HUES64 (cell line): Measurements from ENCODE around the gene APOBEC3G.

Experiments
- H3K27ac ChIP-seq: 2 replicates; pipeline ENCODE4 v1.7.0; 2013; ENCODE audit warnings: low read depth, low read length, inconsistent platforms
- H3K27me3 ChIP-seq: 2 replicates; pipeline ENCODE4 v1.6.1; 2013; ENCODE audit warnings: mild to moderate bottlenecking, low read length; ENCODE audit not compliant: insufficient read depth
- H3K36me3 ChIP-seq: 2 replicates; pipeline ENCODE4 v1.6.1; 2013; ENCODE audit warnings: mild to moderate bottlenecking, low read length; ENCODE audit not compliant: insufficient read depth
- H3K4me1 ChIP-seq: 2 replicates; pipeline ENCODE4 v1.6.1; 2013; ENCODE audit warnings: mild to moderate bottlenecking, low read length, moderate library complexity; ENCODE audit not compliant: insufficient read depth
- H3K4me3 ChIP-seq: 2 replicates; pipeline ENCODE4 v1.5.1; 2013; ENCODE audit warnings: mild to moderate bottlenecking, low read length, moderate library complexity
- H3K9ac ChIP-seq: 2 replicates; pipeline ENCODE4 v1.6.1; 2013; ENCODE audit warnings: mild to moderate bottlenecking, low read depth, low read length
- H3K9me3 ChIP-seq: 2 replicates; pipeline ENCODE4 v1.6.1; 2013; ENCODE audit warnings: low read depth, low read length; ENCODE audit not compliant: insufficient read depth
- WGBS: fragments of 150-250, 120-280 bp; methylation state at CpG from one replicate; pipeline ENCODE4 v1.1.7; 2013; ENCODE audit warnings: missing lambda C conversion rate; 5-methylcytosine and 5-hydroxymethylcytosine counted together

APOBEC3G gene

DNA sequence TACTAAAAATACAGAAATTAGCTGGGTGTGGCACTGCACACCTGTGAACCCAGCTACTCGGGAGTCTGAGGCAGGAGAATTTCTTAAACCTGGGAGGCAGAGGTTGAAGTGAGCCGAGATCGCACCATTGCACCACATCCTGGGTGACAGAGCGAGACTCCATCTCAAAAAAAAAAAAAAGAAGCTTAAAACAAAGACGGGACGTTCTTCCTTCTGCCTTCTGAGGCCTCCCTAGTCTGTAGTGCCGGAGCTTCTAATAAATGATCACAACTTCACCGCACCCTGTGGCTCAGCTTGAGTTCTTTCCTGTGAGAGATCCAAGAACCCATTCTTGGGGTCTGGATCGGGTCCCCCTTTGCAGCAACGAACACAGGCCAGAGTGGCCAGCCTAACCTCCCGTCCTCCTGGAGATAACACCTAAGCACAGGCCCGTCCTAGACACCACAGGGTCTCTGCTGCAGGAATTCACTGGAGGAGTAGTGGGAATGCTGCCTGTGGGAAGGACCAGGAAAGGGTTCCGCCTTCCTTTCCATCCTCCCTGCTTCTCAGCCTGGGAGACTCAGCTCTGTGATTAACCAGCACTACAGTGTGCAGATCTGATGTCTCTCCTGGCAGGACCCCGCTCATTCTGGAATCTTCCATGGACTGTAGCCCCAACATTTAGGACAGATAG, 17.8 kb downstream of the APOBEC3G start:
- Histone ChIP-seq H3K36me3 (no peaks in the 10 kb centered on the region), H3K9me3 (no peaks in the 10 kb centered on the region), H3K9ac (no peak overlapping the region), H3K4me3 (no peak overlapping the region), H3K27me3 (no peaks in the 10 kb centered on the region), H3K27ac (no peak overlapping the region), H3K4me1 (peaks cover 17% of the 10 kb centered on the region; the same call in 1 of the 2 replicates)
- 88% methylated on average over 14 of the region's 14 CpGs for WGBS

DNA sequence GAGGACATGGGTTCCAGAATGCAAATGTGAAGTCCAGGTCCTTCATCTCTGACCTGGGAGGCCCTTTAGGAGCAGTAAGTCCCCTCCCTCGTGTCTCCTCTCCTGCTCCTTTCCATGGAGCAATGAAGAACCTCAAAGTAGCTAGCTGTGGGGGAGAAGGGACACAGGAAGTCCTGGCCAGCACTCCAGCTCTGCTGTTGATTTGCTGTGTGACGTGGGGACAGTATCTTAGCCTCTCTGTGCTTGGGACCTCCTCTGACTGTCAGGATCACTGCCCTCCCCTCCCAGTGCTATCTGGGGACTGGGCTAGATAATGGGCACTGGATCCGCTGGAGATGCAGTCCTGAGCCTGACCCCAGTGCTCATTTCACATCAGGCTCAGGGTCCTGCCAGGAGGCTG, 18.9 kb downstream of the APOBEC3G start:
- Histone ChIP-seq H3K9me3 (no peaks in the 10 kb centered on the region), H3K27me3 (no peaks in the 10 kb centered on the region), H3K36me3 (no peaks in the 10 kb centered on the region), H3K4me1 (peaks cover 21% of the 10 kb centered on the region), H3K9ac (no peak overlapping the region), H3K4me3 (no peak overlapping the region), H3K27ac (no peak overlapping the region)
- WGBS: 91% methylated on average over 3 of the region's 3 CpGs

GRCh38 chr22:39097098-39098020, 20.3 kb downstream of the APOBEC3G start, which contains the start of gene APOBEC3H:
TSS of gene APOBEC3H (plus strand) at chr22:39097244. CDS start at chr22:39100279, 3,035 bp downstream.
- no peaks in the 10 kb centered on the region for H3K9me3 ChIP-seq
- peaks cover 21% of the 10 kb centered on the region for H3K4me1 ChIP-seq
- WGBS: 78% methylated on average over 9 of the region's 9 CpGs
- no peaks in the 10 kb centered on the region for H3K36me3 ChIP-seq
- H3K4me3 ChIP-seq: no peak within 1 kb of the TSS
- H3K27me3 ChIP-seq: no peaks in the 10 kb centered on the region
- no peak within 1 kb of the TSS for H3K9ac ChIP-seq
- H3K27ac ChIP-seq: peak within 1 kb of the TSS; percentile 17

- H3K4me3 ChIP-seq: no peak overlapping the region
- H3K27me3 ChIP-seq: no peaks in the 10 kb centered on the region
- H3K27ac ChIP-seq: peak overlapping the region; percentile 17
- H3K9me3 ChIP-seq: no peaks in the 10 kb centered on the region
- H3K4me1 ChIP-seq: peaks cover 21% of the 10 kb centered on the region
- WGBS: 44% methylated on average over 6 of the region's 6 CpGs
- H3K36me3 ChIP-seq: no peaks in the 10 kb centered on the region
- no peak overlapping the region for H3K9ac ChIP-seq
Measured at GRCh38 chr22:39098026-39098425, 21.0 kb downstream of the APOBEC3G start.

- Histone ChIP-seq H3K4me1 (peaks cover 21% of the 10 kb centered on the region), H3K9ac (no peak overlapping the region), H3K4me3 (no peak overlapping the region)
Measured at GRCh38 chr22:39098576-39098975, 21.5 kb downstream of the APOBEC3G start.

GRCh38 chr22:39101226-39101625, 24.2 kb downstream of the APOBEC3G start:
- 77% methylated on average over 9 of the region's 13 CpGs for WGBS
- Histone ChIP-seq H3K4me3 (no peak overlapping the region), H3K9me3 (no peaks in the 10 kb centered on the region), H3K27ac (no peak overlapping the region), H3K9ac (no peak overlapping the region), H3K27me3 (no peaks in the 10 kb centered on the region), H3K4me1 (peaks cover 21% of the 10 kb centered on the region), H3K36me3 (no peaks in the 10 kb centered on the region)

More at GRCh38 chr22:39098576-39098975, 21.5 kb downstream of the APOBEC3G start:
- WGBS: 92% methylated on average over 8 of the region's 8 CpGs
- no peaks in the 10 kb centered on the region for H3K36me3 ChIP-seq
- no peak overlapping the region for H3K27ac ChIP-seq
- H3K27me3 ChIP-seq: no peaks in the 10 kb centered on the region
- H3K9me3 ChIP-seq: no peaks in the 10 kb centered on the region

GRCh38 chr22:39103431-39103830, 26.4 kb downstream of the APOBEC3G start:
- whole genome bisulfite sequencing: 77% methylated on average over 2 of the region's 2 CpGs
- Histone ChIP-seq H3K9me3 (no peaks in the 10 kb centered on the region), H3K4me3 (no peak overlapping the region)

DNA sequence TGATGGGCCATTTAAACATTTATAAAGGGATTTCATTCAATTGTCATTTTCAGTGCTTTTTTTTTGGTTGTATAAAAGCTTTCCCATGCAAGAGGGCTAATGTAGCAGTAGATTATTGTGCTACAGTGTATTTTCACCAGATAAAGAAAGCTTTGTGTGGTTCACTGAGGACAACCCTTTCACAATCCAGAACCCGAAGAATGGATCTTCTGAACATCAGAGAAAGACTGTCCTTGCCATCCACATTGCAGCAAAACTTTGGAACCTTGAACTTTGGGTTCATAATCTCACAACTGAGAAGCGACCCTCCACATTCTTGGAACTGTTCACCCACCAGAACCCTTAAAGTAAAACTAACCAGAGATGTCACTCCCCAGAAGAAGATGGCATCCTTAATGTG, 29.3 kb downstream of the APOBEC3G start:
- 91% methylated on average over 2 of the region's 2 CpGs for WGBS
- H3K4me3 ChIP-seq: no peak overlapping the region
- no peak overlapping the region for H3K9ac ChIP-seq
- no peak overlapping the region for H3K27ac ChIP-seq
- peaks cover 7% of the 10 kb centered on the region; the same call in 1 of the 2 replicates for H3K4me1 ChIP-seq
- H3K9me3 ChIP-seq: no peaks in the 10 kb centered on the region
- no peaks in the 10 kb centered on the region for H3K27me3 ChIP-seq
- H3K36me3 ChIP-seq: no peaks in the 10 kb centered on the region

More at GRCh38 chr22:39103431-39103830, 26.4 kb downstream of the APOBEC3G start:
- no peaks in the 10 kb centered on the region for H3K36me3 ChIP-seq
- H3K9ac ChIP-seq: no peak overlapping the region
- H3K27ac ChIP-seq: no peak overlapping the region
- peaks cover 6% of the 10 kb centered on the region for H3K4me1 ChIP-seq
- H3K27me3 ChIP-seq: no peaks in the 10 kb centered on the region

GRCh38 chr22:39108487-39108886, 31.4 kb downstream of the APOBEC3G start:
- WGBS: 88% methylated on average over 4 of the region's 4 CpGs
- Histone ChIP-seq H3K9ac (no peak overlapping the region), H3K9me3 (no peaks in the 10 kb centered on the region), H3K4me3 (no peak overlapping the region), H3K27me3 (no peaks in the 10 kb centered on the region), H3K4me1 (peaks cover 7% of the 10 kb centered on the region; the same call in 1 of the 2 replicates), H3K27ac (no peak overlapping the region), H3K36me3 (no peaks in the 10 kb centered on the region)

- Histone ChIP-seq H3K9me3 (no peaks in the 10 kb centered on the region), H3K4me3 (no peak overlapping the region), H3K4me1 (peaks cover 12% of the 10 kb centered on the region), H3K27me3 (peaks cover 5% of the 10 kb centered on the region; the same call in 1 of the 2 replicates), H3K9ac (no peak overlapping the region), H3K27ac (no peak overlapping the region), H3K36me3 (no peaks in the 10 kb centered on the region)
- WGBS: 96% methylated on average over 9 of the region's 9 CpGs
Measured at GRCh38 chr22:39109361-39109760, 32.3 kb downstream of the APOBEC3G start.
